Activated CD8-positive, alpha-beta memory T cell treated with anti-CD3 and anti-CD28 coated beads for 24 hours (primary cell): ENCODE data around the gene PACS1.
"Not testable (repeated sequence)": the region's sequence is repeated elsewhere in the genome, so short reads cannot be mapped to it uniquely, and the experiment has no call there.

Source experiments
- DNase-seq: peaks from one replicate; pipeline ENCODE4 v3.0.0-alpha.2; 2020

PACS1 gene

GRCh38 chr11:66263785-66264184 lies 193.7 kb downstream of the PACS1 start:
- DNase-seq = no peak

GRCh38 chr11:66264383-66264782 lies 194.3 kb downstream of the PACS1 start:
- no peak for DNase-seq

GRCh38 chr11:66264914-66265313 lies 194.8 kb downstream of the PACS1 start:
- peak; percentile 68 for DNase-seq

- DNase-seq = no peak
Measured at GRCh38 chr11:66265531-66266377, 195.7 kb downstream of the PACS1 start.

GRCh38 chr11:66266378-66267038 lies 196.4 kb downstream of the PACS1 start:
- no peak for DNase-seq

- DNase-seq = no peak
Measured at GRCh38 chr11:66267039-66267378, 196.9 kb downstream of the PACS1 start.

- peak; percentile 94 for DNase-seq
Measured at GRCh38 chr11:66267379-66268243, 197.5 kb downstream of the PACS1 start.

GRCh38 chr11:66268244-66268951 lies 198.3 kb downstream of the PACS1 start, which contains the start of gene RAB1B:
Gene RAB1B (plus strand): TSS chr11:66268639. CDS start chr11:66268680, 41 bp downstream.
- DNase-seq = peak; percentile 100

- no peak for DNase-seq
Measured at GRCh38 chr11:66268952-66269905, 199.2 kb downstream of the PACS1 start.

GRCh38 chr11:66271816-66272215 lies 201.7 kb downstream of the PACS1 start:
- DNase-seq = no peak

- no peak for DNase-seq
Measured at GRCh38 chr11:66272596-66272995, 202.5 kb downstream of the PACS1 start.

GRCh38 chr11:66274219-66274618 lies 204.1 kb downstream of the PACS1 start:
- DNase-seq = no peak

- DNase-seq = no peak
Measured at GRCh38 chr11:66275396-66275795, 205.3 kb downstream of the PACS1 start.

- no peak for DNase-seq
Measured at GRCh38 chr11:66275984-66276612, 206.0 kb downstream of the PACS1 start.

GRCh38 chr11:66276619-66277018 lies 206.5 kb downstream of the PACS1 start:
- not testable (repeated sequence) for DNase-seq

GRCh38 chr11:66277064-66277463 lies 207.0 kb downstream of the PACS1 start:
- not testable (repeated sequence) for DNase-seq

GRCh38 chr11:66277471-66278362 lies 207.6 kb downstream of the PACS1 start, which contains the start of gene CNIH2:
Gene CNIH2 (plus strand): TSS chr11:66278175. CDS start chr11:66278457, 282 bp downstream.
- peak; percentile 77 for DNase-seq

- DNase-seq = no peak
Measured at GRCh38 chr11:66278363-66279091, 208.5 kb downstream of the PACS1 start.
